GM12872 (cell line): ENCODE results near the gene SLC51A.

Source experiments
- CTCF ChIP-seq: IDR thresholded peaks from 3 replicates; pipeline ENCODE4 v1.5.1; 2011; ENCODE audit warnings: low read depth, mild to moderate bottlenecking, low read length, moderate library complexity; ENCODE audit not compliant: insufficient read depth

SLC51A gene

GRCh38 chr3:196215493-196216020 lies 777 bp upstream of the SLC51A start:
- TF ChIP-seq CTCF = no peak

- no peak for TF ChIP-seq CTCF
Measured at GRCh38 chr3:196216681-196217211, 412 bp downstream of the SLC51A start.

GRCh38 chr3:196217307-196218154 lies 1.2 kb downstream of the SLC51A start:
- TF ChIP-seq CTCF = no peak

- no peak for TF ChIP-seq CTCF
Measured at GRCh38 chr3:196218155-196218712, 1.9 kb downstream of the SLC51A start.

- TF ChIP-seq CTCF = no peak
Measured at GRCh38 chr3:196219194-196219969, 3.0 kb downstream of the SLC51A start.

- TF ChIP-seq CTCF = no peak
Measured at GRCh38 chr3:196219970-196220311, 3.6 kb downstream of the SLC51A start.

- no peak for TF ChIP-seq CTCF
Measured at GRCh38 chr3:196220587-196220986, 4.3 kb downstream of the SLC51A start.
